Neural cell (in vitro differentiated cells): ENCODE measurements around the gene HEXD. TPM values are rescaled to one million over a fixed set of nuclear protein-coding genes. Genes with fewer than 3 reads are reported as not detected.

ENCODE experiments used
- H2AFZ ChIP-seq: fragments of 200-600, 300-800 bp; sonication (generic), shearing (Covaris generic); 2 replicates; pipeline ENCODE4 v1.6.0; 2014; ENCODE audit warnings: low read depth, mild to moderate bottlenecking, antibody characterized with exemption, low read length, moderate library complexity
- H3F3A ChIP-seq: fragments of 200-600 bp; shearing (Covaris generic); 2 replicates; pipeline ENCODE4 v1.6.1; 2016; ENCODE audit warnings: mild to moderate bottlenecking, moderate library complexity, mixed read lengths, antibody characterized with exemption, low read length; ENCODE audit not compliant: insufficient read depth, poor library complexity, severe bottlenecking
- H3K27ac ChIP-seq: fragments of 200-600, 300-800 bp; sonication (generic), shearing (Covaris generic); 2 replicates; pipeline ENCODE4 v1.5.1; 2014; ENCODE audit warnings: mild to moderate bottlenecking, low read length, moderate library complexity
- H3K27me3 ChIP-seq: fragments of 300-800, 200-600 bp; sonication (generic), shearing (Covaris generic); 2 replicates; pipeline ENCODE4 v1.6.0; 2014; ENCODE audit warnings: mild to moderate bottlenecking, low read depth, low read length, moderate library complexity; ENCODE audit not compliant: insufficient read depth
- H3K36me3 ChIP-seq: fragments of 300-800, 200-600 bp; sonication (generic), shearing (Covaris generic); 2 replicates; pipeline ENCODE4 v1.5.1; 2014; ENCODE audit warnings: mild to moderate bottlenecking, antibody characterized with exemption, low read length, moderate library complexity; ENCODE audit not compliant: insufficient read depth
- H3K4me2 ChIP-seq: fragments of 300-800, 200-600 bp; sonication (generic), shearing (Covaris generic); 2 replicates; pipeline ENCODE4 v1.6.0; 2014; ENCODE audit warnings: mild to moderate bottlenecking, low read length
- H3K4me3 ChIP-seq: fragments of 300-800, 200-600 bp; sonication (generic), shearing (Covaris generic); 2 replicates; pipeline ENCODE4 v1.5.1; 2014; ENCODE audit warnings: mild to moderate bottlenecking, low read length, moderate library complexity
- H3K79me2 ChIP-seq: fragments of 200-600 bp; shearing (Covaris generic); replicated peaks from 2 replicates; pipeline ENCODE4 v1.6.0; 2014; ENCODE audit warnings: mild to moderate bottlenecking, low read length, moderate library complexity; ENCODE audit not compliant: insufficient read depth
- H3K9ac ChIP-seq: fragments of 300-800, 200-600 bp; sonication (generic), shearing (Covaris generic); 2 replicates; pipeline ENCODE4 v1.6.1; 2016; ENCODE audit warnings: mild to moderate bottlenecking, low read length, mixed read lengths
- H3K9me2 ChIP-seq: fragments of 200-600 bp; shearing (Covaris generic); 2 replicates; pipeline ENCODE4 v1.6.1; 2016; ENCODE audit warnings: mild to moderate bottlenecking, low read length, mixed read lengths; ENCODE audit not compliant: insufficient read depth
- H3K9me3 ChIP-seq: fragments of 200-600, 300-800 bp; sonication (generic), shearing (Covaris generic); 2 replicates; pipeline ENCODE4 v1.6.1; 2016; ENCODE audit warnings: mild to moderate bottlenecking, mixed run types, low read length, moderate library complexity, mixed read lengths
- H4K20me1 ChIP-seq: fragments of 200-600 bp; shearing (Covaris generic); 2 replicates; pipeline ENCODE4 v1.6.1; 2016; ENCODE audit warnings: mild to moderate bottlenecking, mixed run types; ENCODE audit not compliant: insufficient read depth
- EP300 ChIP-seq: fragments of 450-650 bp; conservative IDR thresholded peaks from 2 replicates; pipeline ENCODE4 v1.6.1; 2014; ENCODE audit warnings: antibody characterized with exemption, mild to moderate bottlenecking, moderate library complexity; ENCODE audit not compliant: poor library complexity, severe bottlenecking
- EZH2 ChIP-seq: fragments of 200-600, 300-800 bp; shearing (Covaris generic), sonication (generic); IDR thresholded peaks from 2 replicates; pipeline ENCODE4 v1.6.1; 2014; ENCODE audit warnings: antibody characterized with exemption, low read length, borderline replicate concordance, mild to moderate bottlenecking; ENCODE audit not compliant: insufficient read depth, poor library complexity, severe bottlenecking
- MXI1 ChIP-seq: fragments of 450-650 bp; conservative IDR thresholded peaks from 2 replicates; pipeline ENCODE4 v1.6.1; 2014; ENCODE audit warnings: antibody characterized with exemption, mild to moderate bottlenecking; ENCODE audit not compliant: poor library complexity, severe bottlenecking
- POLR2AphosphoS5 ChIP-seq: IDR thresholded peaks from 2 replicates; pipeline ENCODE4 v1.6.1; 2012
- RAD21 ChIP-seq: fragments of 450-650 bp; conservative IDR thresholded peaks from 2 replicates; pipeline ENCODE4 v1.6.1; 2014; ENCODE audit warnings: antibody characterized with exemption, mild to moderate bottlenecking, moderate library complexity
- SMC3 ChIP-seq: fragments of 450-650 bp; conservative IDR thresholded peaks from 2 replicates; pipeline ENCODE4 v1.6.1; 2014; ENCODE audit warnings: antibody characterized with exemption, mild to moderate bottlenecking, moderate library complexity; ENCODE audit not compliant: poor library complexity
- TAF1 ChIP-seq: IDR thresholded peaks from 2 replicates; pipeline ENCODE4 v1.6.1; 2012; ENCODE audit warnings: low read depth
- polyA plus RNA-seq: library from polyadenylated mRNA; depleted of rRNA; stranded (reverse); fragments of >200 nt; gene quantifications from 2 replicates; pipeline ENCODE4 v1.2.3, GENCODE V29; 2014
- TF ChIP-seq, protein P1 (sequence below): IDR thresholded peaks from 2 replicates; pipeline ENCODE4 v1.6.1; 2012; ENCODE audit warnings: borderline replicate concordance
- TF ChIP-seq, protein P2 (sequence below): fragments of 450-650 bp; IDR thresholded peaks from 2 replicates; pipeline ENCODE4 v1.5.1; 2014; ENCODE audit warnings: antibody characterized with exemption, mild to moderate bottlenecking, moderate library complexity; ENCODE audit not compliant: poor library complexity, severe bottlenecking

Gene HEXD
- polyA plus RNA-seq, 1 donor from 2014 or later: 72.8 TPM

DNA sequence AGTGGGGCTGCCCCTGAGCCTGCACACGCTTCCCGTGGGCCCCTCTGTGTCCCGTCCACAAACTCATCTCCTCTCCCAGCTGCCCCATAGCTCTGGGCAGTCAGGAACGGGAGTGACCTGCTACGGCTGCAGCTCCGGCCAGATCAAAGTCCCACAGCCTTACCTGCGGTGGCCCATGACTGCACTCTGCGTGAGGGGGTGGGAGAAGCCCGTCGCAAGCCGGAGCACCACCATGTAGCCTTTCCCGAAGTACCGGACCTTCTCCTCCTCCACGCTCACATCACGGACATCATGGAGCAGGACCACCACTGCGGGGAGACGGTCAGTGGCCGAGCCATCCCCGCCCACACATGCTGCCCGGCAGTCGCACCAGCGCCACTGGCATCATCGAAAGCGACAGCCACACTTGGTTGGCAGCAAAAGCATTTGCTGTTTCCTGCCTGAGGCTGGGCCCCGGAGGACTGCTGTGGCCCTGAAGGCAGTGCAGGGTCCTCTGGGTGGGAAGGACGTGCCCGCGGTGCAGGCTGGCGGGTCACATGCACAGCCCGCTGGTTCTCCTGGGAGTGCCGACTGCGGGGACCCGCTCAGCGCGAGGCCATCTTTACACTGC, 26.2 kb downstream of the HEXD start:
- Histone ChIP-seq H3K36me3 (no peaks in the 10 kb centered on the region), H3K9me2 (no peaks in the 10 kb centered on the region), H3K27ac (no peak overlapping the region), H3K9ac (no peak overlapping the region), H3K79me2 (peaks cover 1% of the 10 kb centered on the region), H3K4me3 (no peak overlapping the region), H4K20me1 (no peaks in the 10 kb centered on the region), H3F3A (no peaks in the 10 kb centered on the region), H3K27me3 (no peaks in the 10 kb centered on the region), H3K4me2 (no peak overlapping the region), H3K9me3 (no peaks in the 10 kb centered on the region), H2AFZ (no peak overlapping the region)
- TF ChIP-seq EZH2: no peak
- no peak for TF ChIP-seq POLR2AphosphoS5
- TF ChIP-seq, protein P1, sequence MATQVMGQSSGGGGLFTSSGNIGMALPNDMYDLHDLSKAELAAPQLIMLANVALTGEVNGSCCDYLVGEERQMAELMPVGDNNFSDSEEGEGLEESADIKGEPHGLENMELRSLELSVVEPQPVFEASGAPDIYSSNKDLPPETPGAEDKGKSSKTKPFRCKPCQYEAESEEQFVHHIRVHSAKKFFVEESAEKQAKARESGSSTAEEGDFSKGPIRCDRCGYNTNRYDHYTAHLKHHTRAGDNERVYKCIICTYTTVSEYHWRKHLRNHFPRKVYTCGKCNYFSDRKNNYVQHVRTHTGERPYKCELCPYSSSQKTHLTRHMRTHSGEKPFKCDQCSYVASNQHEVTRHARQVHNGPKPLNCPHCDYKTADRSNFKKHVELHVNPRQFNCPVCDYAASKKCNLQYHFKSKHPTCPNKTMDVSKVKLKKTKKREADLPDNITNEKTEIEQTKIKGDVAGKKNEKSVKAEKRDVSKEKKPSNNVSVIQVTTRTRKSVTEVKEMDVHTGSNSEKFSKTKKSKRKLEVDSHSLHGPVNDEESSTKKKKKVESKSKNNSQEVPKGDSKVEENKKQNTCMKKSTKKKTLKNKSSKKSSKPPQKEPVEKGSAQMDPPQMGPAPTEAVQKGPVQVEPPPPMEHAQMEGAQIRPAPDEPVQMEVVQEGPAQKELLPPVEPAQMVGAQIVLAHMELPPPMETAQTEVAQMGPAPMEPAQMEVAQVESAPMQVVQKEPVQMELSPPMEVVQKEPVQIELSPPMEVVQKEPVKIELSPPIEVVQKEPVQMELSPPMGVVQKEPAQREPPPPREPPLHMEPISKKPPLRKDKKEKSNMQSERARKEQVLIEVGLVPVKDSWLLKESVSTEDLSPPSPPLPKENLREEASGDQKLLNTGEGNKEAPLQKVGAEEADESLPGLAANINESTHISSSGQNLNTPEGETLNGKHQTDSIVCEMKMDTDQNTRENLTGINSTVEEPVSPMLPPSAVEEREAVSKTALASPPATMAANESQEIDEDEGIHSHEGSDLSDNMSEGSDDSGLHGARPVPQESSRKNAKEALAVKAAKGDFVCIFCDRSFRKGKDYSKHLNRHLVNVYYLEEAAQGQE: no peak
- no peak for TF ChIP-seq MXI1

DNA sequence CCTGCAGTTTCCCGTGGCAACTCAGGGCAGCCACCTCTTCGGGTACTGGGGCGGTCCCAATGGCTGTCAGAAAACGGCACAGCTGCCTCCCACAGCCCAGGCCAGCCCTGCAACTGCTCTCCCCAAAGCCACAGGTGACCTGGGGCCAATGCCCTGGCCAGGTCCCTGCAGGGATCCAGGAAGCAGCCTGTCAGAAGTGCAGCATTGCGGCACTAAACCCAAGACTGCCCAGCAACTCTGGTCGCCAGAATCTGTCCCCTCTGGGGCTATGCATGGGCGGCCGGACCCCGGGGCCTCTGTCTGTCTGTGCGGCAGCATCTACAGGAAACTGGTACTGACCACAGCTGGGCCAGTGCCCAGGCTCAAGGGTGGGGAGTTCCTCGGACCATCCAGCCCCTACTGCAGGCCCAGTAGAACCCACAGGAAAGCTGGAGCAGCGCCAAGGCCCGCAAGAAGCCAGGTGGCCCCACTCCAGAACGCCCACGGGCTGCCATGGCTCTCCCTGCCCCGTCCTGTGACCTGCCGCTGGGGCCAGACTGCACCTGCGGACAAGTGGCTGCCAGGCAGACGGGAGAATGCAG, 26.9 kb downstream of the HEXD start:
- H3K4me3 ChIP-seq: no peak overlapping the region
- H3K79me2 ChIP-seq: peaks cover 8% of the 10 kb centered on the region
- H4K20me1 ChIP-seq: no peaks in the 10 kb centered on the region
- H3K9me2 ChIP-seq: no peaks in the 10 kb centered on the region
- no peak overlapping the region for H2AFZ ChIP-seq
- no peak for TF ChIP-seq EZH2
- TF ChIP-seq RAD21: no peak
- TF ChIP-seq, protein P1: no peak
- no peak for TF ChIP-seq EP300
- TF ChIP-seq, protein P2, sequence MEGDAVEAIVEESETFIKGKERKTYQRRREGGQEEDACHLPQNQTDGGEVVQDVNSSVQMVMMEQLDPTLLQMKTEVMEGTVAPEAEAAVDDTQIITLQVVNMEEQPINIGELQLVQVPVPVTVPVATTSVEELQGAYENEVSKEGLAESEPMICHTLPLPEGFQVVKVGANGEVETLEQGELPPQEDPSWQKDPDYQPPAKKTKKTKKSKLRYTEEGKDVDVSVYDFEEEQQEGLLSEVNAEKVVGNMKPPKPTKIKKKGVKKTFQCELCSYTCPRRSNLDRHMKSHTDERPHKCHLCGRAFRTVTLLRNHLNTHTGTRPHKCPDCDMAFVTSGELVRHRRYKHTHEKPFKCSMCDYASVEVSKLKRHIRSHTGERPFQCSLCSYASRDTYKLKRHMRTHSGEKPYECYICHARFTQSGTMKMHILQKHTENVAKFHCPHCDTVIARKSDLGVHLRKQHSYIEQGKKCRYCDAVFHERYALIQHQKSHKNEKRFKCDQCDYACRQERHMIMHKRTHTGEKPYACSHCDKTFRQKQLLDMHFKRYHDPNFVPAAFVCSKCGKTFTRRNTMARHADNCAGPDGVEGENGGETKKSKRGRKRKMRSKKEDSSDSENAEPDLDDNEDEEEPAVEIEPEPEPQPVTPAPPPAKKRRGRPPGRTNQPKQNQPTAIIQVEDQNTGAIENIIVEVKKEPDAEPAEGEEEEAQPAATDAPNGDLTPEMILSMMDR: no peak
- TF ChIP-seq TAF1: no peak
- TF ChIP-seq POLR2AphosphoS5: no peak
- no peak for TF ChIP-seq SMC3
- H3K9ac ChIP-seq: no peak overlapping the region
- H3K27me3 ChIP-seq: no peaks in the 10 kb centered on the region
- no peaks in the 10 kb centered on the region for H3F3A ChIP-seq
- no peak overlapping the region for H3K4me2 ChIP-seq
- H3K27ac ChIP-seq: no peak overlapping the region
- H3K9me3 ChIP-seq: no peaks in the 10 kb centered on the region
- H3K36me3 ChIP-seq: no peaks in the 10 kb centered on the region
